Skeletal muscle satellite cell (primary cell): ENCODE measurements around the gene OCEL1. TPM values are rescaled to one million over a fixed set of nuclear protein-coding genes. Genes with fewer than 3 reads are reported as not detected.
"Not testable (repeated sequence)": the region's sequence is repeated elsewhere in the genome, so short reads cannot be mapped to it uniquely, and the experiment has no call there.

ENCODE experiments used
- H3K27me3 ChIP-seq: 2 replicates; pipeline ENCODE4 v1.7.0; 2013; ENCODE audit warnings: low read length; ENCODE audit not compliant: control insufficient read depth, insufficient read depth
- H3K36me3 ChIP-seq: 2 replicates; pipeline ENCODE4 v1.7.0; 2013; ENCODE audit warnings: mild to moderate bottlenecking, control low read depth, low read length; ENCODE audit not compliant: insufficient read depth
- H3K4me1 ChIP-seq: 2 replicates; pipeline ENCODE4 v1.7.0; 2013; ENCODE audit warnings: low read length; ENCODE audit not compliant: control insufficient read depth, insufficient read depth
- H3K4me2 ChIP-seq: 2 replicates; pipeline ENCODE4 v1.7.0; 2013; ENCODE audit warnings: mild to moderate bottlenecking, low read length
- H3K4me3 ChIP-seq: 2 replicates; pipeline ENCODE4 v1.7.0; 2013; ENCODE audit warnings: low read length
- H3K9ac ChIP-seq: 2 replicates; pipeline ENCODE4 v1.7.0; 2013; ENCODE audit warnings: mild to moderate bottlenecking, low read depth, low read length, moderate library complexity
- H3K9me3 ChIP-seq: replicated peaks from 2 replicates; pipeline ENCODE4 v1.7.0; 2013; ENCODE audit warnings: mild to moderate bottlenecking, control low read depth, low read length
- total RNA-seq: library from RNA; depleted of rRNA; stranded (reverse); fragments of >200 nt; gene quantifications from 2 replicates; pipeline ENCODE4 v1.2.3, GENCODE V29; 2012; rRNA removed

Gene OCEL1
- total RNA-seq = 1.0 and 2.4 TPM in 2 replicates

- Histone ChIP-seq H3K9ac (peak within 1 kb of the TSS; percentile 85), H3K27me3 (no peaks in the 10 kb centered on the region), H3K4me1 (peaks cover 11% of the 10 kb centered on the region), H3K9me3 (no peaks in the 10 kb centered on the region), H3K4me3 (peak within 1 kb of the TSS; percentile 100), H3K4me2 (peak within 1 kb of the TSS; percentile 99), H3K36me3 (peaks cover 18% of the 10 kb centered on the region)
Measured at GRCh38 chr19:17226002-17226933, at the start of gene OCEL1. Gene OCEL1, plus strand, starts transcription at chr19:17226226. Its CDS starts 22 bp downstream, at chr19:17226248.

GRCh38 chr19:17178291-17178690 lies 47.7 kb upstream of the OCEL1 start:
- Histone ChIP-seq H3K36me3 (peaks cover 32% of the 10 kb centered on the region), H3K4me1 (peaks cover 5% of the 10 kb centered on the region), H3K9me3 (no peaks in the 10 kb centered on the region), H3K4me3 (no peak overlapping the region), H3K9ac (no peak overlapping the region), H3K4me2 (no peak overlapping the region), H3K27me3 (no peaks in the 10 kb centered on the region)

- peaks cover 47% of the 10 kb centered on the region for H3K36me3 ChIP-seq
- H3K9me3 ChIP-seq = no peaks in the 10 kb centered on the region
- no peak overlapping the region for H3K9ac ChIP-seq
- no peak overlapping the region for H3K4me2 ChIP-seq
- no peaks in the 10 kb centered on the region for H3K27me3 ChIP-seq
- H3K4me1 ChIP-seq = no peaks in the 10 kb centered on the region
- no peak overlapping the region for H3K4me3 ChIP-seq
Measured at GRCh38 chr19:17180997-17181702, 44.9 kb upstream of the OCEL1 start.

- no peak overlapping the region for H3K9ac ChIP-seq
- no peaks in the 10 kb centered on the region for H3K27me3 ChIP-seq
- H3K36me3 ChIP-seq = peaks cover 46% of the 10 kb centered on the region
- H3K9me3 ChIP-seq = no peaks in the 10 kb centered on the region
- no peak overlapping the region for H3K4me2 ChIP-seq
- H3K4me1 ChIP-seq = no peaks in the 10 kb centered on the region
- no peak overlapping the region for H3K4me3 ChIP-seq
Measured at GRCh38 chr19:17183271-17183761, 42.7 kb upstream of the OCEL1 start.

- no peak overlapping the region for H3K9ac ChIP-seq
- H3K36me3 ChIP-seq = peaks cover 43% of the 10 kb centered on the region
- H3K4me2 ChIP-seq = no peak overlapping the region
- no peaks in the 10 kb centered on the region for H3K9me3 ChIP-seq
- H3K4me1 ChIP-seq = no peaks in the 10 kb centered on the region
- no peak overlapping the region for H3K4me3 ChIP-seq
- no peaks in the 10 kb centered on the region for H3K27me3 ChIP-seq
Measured at GRCh38 chr19:17183858-17184321, 42.1 kb upstream of the OCEL1 start.

GRCh38 chr19:17184371-17184841 lies 41.6 kb upstream of the OCEL1 start:
- Histone ChIP-seq H3K36me3 (peaks cover 47% of the 10 kb centered on the region), H3K9me3 (no peaks in the 10 kb centered on the region), H3K4me3 (no peak overlapping the region), H3K4me1 (no peaks in the 10 kb centered on the region), H3K27me3 (no peaks in the 10 kb centered on the region), H3K4me2 (no peak overlapping the region), H3K9ac (no peak overlapping the region)

DNA sequence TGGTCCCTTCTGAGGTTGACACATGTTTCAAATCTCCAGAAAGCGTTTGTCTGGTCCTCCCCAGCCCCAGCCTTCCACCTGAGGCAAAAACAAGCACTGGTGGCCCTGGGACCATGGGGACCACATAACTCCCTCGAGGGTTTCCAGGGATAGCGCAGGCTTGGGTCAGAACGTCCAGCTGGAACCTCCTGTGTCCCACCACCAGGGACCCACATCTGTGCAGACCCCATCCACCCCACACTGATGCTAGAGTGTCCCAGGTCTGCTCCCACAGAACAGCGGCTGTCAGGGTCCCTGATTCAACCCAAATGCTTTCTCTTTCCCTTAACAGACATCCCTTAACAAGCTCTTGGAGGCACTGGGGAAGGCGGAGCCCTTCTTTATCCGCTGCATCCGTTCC lies 40.4 kb upstream of the OCEL1 start:
- Histone ChIP-seq H3K27me3 (no peaks in the 10 kb centered on the region), H3K4me2 (no peak overlapping the region), H3K4me3 (no peak overlapping the region), H3K4me1 (no peaks in the 10 kb centered on the region), H3K9me3 (no peaks in the 10 kb centered on the region), H3K9ac (no peak overlapping the region), H3K36me3 (peaks cover 54% of the 10 kb centered on the region)

DNA sequence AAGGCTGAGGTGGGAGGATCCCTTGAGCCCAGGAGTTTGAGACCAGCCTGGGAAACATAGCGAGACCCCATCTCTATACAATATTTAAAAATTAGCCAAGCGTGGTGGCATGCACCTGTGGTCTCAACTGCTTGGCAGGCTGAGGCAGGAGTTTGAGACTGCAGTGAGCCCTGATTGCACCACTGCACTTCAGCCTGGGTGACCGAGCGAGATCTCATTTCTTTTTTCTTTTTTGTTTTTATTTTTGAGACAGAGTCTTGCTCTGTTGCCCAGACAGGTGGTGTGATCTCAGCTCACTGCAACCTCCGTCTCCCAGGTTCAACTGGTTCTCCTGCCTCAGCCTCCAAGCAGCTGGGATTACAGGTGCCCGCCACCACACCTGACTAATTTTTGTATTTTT lies 34.3 kb upstream of the OCEL1 start:
- H3K4me2 ChIP-seq, H3K27me3 ChIP-seq, H3K4me1 ChIP-seq, H3K4me3 ChIP-seq, H3K9ac ChIP-seq, H3K9me3 ChIP-seq: not testable (repeated sequence)
- peaks cover 64% of the 10 kb centered on the region for H3K36me3 ChIP-seq

DNA sequence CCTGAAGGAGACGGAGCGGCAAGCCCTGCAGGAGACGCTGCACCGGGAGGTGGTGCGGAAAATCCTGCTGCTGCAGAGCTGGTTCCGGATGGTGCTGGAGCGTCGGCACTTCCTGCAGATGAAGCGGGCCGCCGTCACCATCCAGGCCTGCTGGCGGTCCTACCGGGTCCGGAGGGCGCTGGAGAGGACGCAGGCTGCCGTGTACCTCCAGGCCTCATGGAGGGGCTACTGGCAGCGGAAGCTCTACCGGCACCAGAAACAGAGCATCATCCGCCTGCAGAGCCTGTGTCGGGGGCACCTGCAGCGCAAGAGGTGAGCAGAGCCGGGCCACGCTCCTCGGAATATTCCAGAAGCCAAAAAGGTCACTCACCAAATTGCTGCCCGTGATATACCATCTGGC lies 33.3 kb upstream of the OCEL1 start:
- H3K27me3 ChIP-seq = no peaks in the 10 kb centered on the region
- peaks cover 60% of the 10 kb centered on the region for H3K36me3 ChIP-seq
- no peaks in the 10 kb centered on the region for H3K9me3 ChIP-seq
- H3K4me1 ChIP-seq = no peaks in the 10 kb centered on the region
- no peak overlapping the region for H3K4me2 ChIP-seq
- H3K9ac ChIP-seq = no peak overlapping the region
- H3K4me3 ChIP-seq = no peak overlapping the region

GRCh38 chr19:17194608-17195007 lies 31.4 kb upstream of the OCEL1 start:
- no peaks in the 10 kb centered on the region for H3K27me3 ChIP-seq
- H3K4me2 ChIP-seq = no peak overlapping the region
- H3K9me3 ChIP-seq = no peaks in the 10 kb centered on the region
- H3K36me3 ChIP-seq = peaks cover 58% of the 10 kb centered on the region
- H3K4me1 ChIP-seq = no peaks in the 10 kb centered on the region
- no peak overlapping the region for H3K9ac ChIP-seq
- no peak overlapping the region for H3K4me3 ChIP-seq

- no peak overlapping the region for H3K9ac ChIP-seq
- no peaks in the 10 kb centered on the region for H3K9me3 ChIP-seq
- H3K4me3 ChIP-seq = no peak overlapping the region
- no peaks in the 10 kb centered on the region for H3K4me1 ChIP-seq
- H3K4me2 ChIP-seq = no peak overlapping the region
- H3K27me3 ChIP-seq = no peaks in the 10 kb centered on the region
- H3K36me3 ChIP-seq = peaks cover 57% of the 10 kb centered on the region
Measured at GRCh38 chr19:17195106-17195505, 30.9 kb upstream of the OCEL1 start.
